PC-3 (cell line): ENCODE results near the gene SIGLEC12. TPM values are rescaled to one million over a fixed set of nuclear protein-coding genes. Genes with fewer than 3 reads are reported as not detected.

Experiments used
- ATAC-seq: fragments of 200-7000 bp; cut with Tn5 transposase; 2 replicates; pipeline ENCODE4 v1.9.1; 2020; ENCODE audit warnings: mild to moderate bottlenecking, moderate library complexity
- BruUV-seq: library from RNA; stranded (reverse); fragments of 400-500 nt; replicated peaks from 2 replicates; lab custom pipeline; 2021; lab: Mats Ljungman, UMichigan
- CTCF ChIA-PET: fragments of 300-600 bp; sonication (Branson Sonifier 250); formaldehyde crosslinking; loops from one replicate; lab custom pipeline; 2022; ENCODE audit warnings: antibody characterized with exemption; lab: Charles Lee
- POLR2A ChIA-PET: fragments of 300-600 bp; sonication (Branson Sonifier 250); formaldehyde crosslinking; loops from one replicate; lab custom pipeline; 2022; ENCODE audit warnings: antibody characterized with exemption; ENCODE audit not compliant: unreplicated experiment; lab: Charles Lee
- DNase-seq: peaks from one replicate; pipeline ENCODE4 v3.0.0-alpha.2; 2015
- H2AFZ ChIP-seq: fragments of 300-600 bp; sonication (generic); 2 replicates; pipeline ENCODE4 v1.6.0; 2016; ENCODE audit warnings: antibody characterized with exemption, low read length
- H3F3A ChIP-seq: fragments of 300-600 bp; sonication (generic); one replicate; pipeline ENCODE4 v1.6.0; 2017; ENCODE audit warnings: antibody characterized with exemption, low read length, control low read depth, mild to moderate bottlenecking; ENCODE audit not compliant: unreplicated experiment
- H3K27ac ChIP-seq: fragments of 300-600 bp; sonication (generic); 2 replicates; pipeline ENCODE4 v1.5.1; 2016; ENCODE audit warnings: mild to moderate bottlenecking, low read length
- H3K27me3 ChIP-seq: fragments of 300-600 bp; sonication (generic); 2 replicates; pipeline ENCODE4 v1.6.1; 2016; ENCODE audit warnings: low read length, mixed read lengths
- H3K36me3 ChIP-seq: fragments of 300-600 bp; sonication (generic); 2 replicates; pipeline ENCODE4 v1.6.1; 2016; ENCODE audit warnings: low read depth, mixed run types, low read length, mixed read lengths
- H3K4me1 ChIP-seq: fragments of 300-600 bp; sonication (generic); 2 replicates; pipeline ENCODE4 v1.5.1; 2016; ENCODE audit warnings: low read length; ENCODE audit not compliant: insufficient read depth
- H3K4me2 ChIP-seq: fragments of 300-600 bp; sonication (generic); 2 replicates; pipeline ENCODE4 v1.6.0; 2016; ENCODE audit warnings: low read length
- H3K4me3 ChIP-seq: fragments of 300-600 bp; sonication (generic); 2 replicates; pipeline ENCODE4 v1.5.1; 2016; ENCODE audit warnings: mild to moderate bottlenecking, low read length, mixed read lengths
- H3K79me2 ChIP-seq: fragments of 300-600 bp; sonication (generic); 2 replicates; pipeline ENCODE4 v1.6.1; 2017; ENCODE audit warnings: low read length, mixed read lengths
- H3K9ac ChIP-seq: fragments of 300-600 bp; sonication (generic); 2 replicates; pipeline ENCODE4 v1.6.0; 2016; ENCODE audit warnings: mild to moderate bottlenecking, low read length
- H3K9me2 ChIP-seq: fragments of 300-600 bp; sonication (generic); replicated peaks from 2 replicates; pipeline ENCODE4 v1.6.1; 2016; ENCODE audit warnings: mixed run types, low read length, mixed read lengths
- H3K9me3 ChIP-seq: fragments of 300-600 bp; sonication (generic); 2 replicates; pipeline ENCODE4 v1.6.1; 2016; ENCODE audit warnings: low read length, mixed read lengths
- H4K20me1 ChIP-seq: fragments of 300-600 bp; sonication (generic); 2 replicates; pipeline ENCODE4 v1.6.1; 2016; ENCODE audit warnings: low read length, mixed read lengths
- CTCF ChIP-seq: fragments of 300-600 bp; sonication (generic); conservative IDR thresholded peaks from 2 replicates; pipeline ENCODE4 v1.5.1; 2017; ENCODE audit warnings: antibody characterized with exemption, low read depth, mild to moderate bottlenecking, low read length
- EZH2 ChIP-seq: fragments of 300-600 bp; sonication (generic); IDR thresholded peaks from one replicate; pipeline ENCODE4 v1.6.1; 2017; ENCODE audit warnings: antibody characterized with exemption, mild to moderate bottlenecking, low read length; ENCODE audit not compliant: unreplicated experiment
- EZH2phosphoT487 ChIP-seq: fragments of 300-600 bp; sonication (generic); IDR thresholded peaks from 2 replicates; pipeline ENCODE4 v1.6.1; 2018; ENCODE audit warnings: mild to moderate bottlenecking, antibody characterized with exemption, low read length, borderline replicate concordance
- intact Hi-C: fragments of 100-400 bp; cut with micrococcal nuclease; formaldehyde crosslinking; loops from 2 replicates; pipeline ENCODE4 v1.9.0; 2023
- total RNA-seq: library from RNA; depleted of rRNA; stranded (reverse); fragments of >200 nt; gene quantifications from 2 replicates; pipeline ENCODE4 v1.2.3, GENCODE V29; 2014

The SIGLEC12 gene
- total RNA-seq, 1 experiment from 2014 or later, result not detected

DNA sequence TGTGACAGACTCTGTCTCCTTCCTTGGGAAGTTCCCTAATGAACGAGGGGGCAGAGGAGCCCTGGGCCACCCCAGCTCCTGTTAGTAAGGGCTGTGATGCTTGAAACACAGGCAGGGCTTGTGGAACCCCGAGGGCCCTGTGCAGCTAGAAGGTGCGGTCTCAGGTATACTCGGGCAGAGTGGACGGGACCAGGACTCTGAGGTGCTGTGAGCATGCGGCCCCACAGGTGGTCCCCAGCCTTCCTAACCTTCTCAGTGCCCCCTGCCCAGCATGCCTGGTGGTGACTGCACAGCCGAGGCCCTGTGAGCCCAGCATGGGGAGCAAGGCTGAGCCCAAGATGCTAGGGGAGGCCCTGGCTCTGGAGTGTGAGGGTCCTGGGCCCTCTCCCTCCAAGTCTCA is 39.3 kb downstream of the SIGLEC12 start:
- CTCF ChIA-PET, result no interaction called here
- H3K4me2 ChIP-seq, result no peak overlapping the region
- no peaks in the 10 kb centered on the region for H3K4me1 ChIP-seq
- H4K20me1 ChIP-seq, result no peaks in the 10 kb centered on the region
- H3K36me3 ChIP-seq, result no peaks in the 10 kb centered on the region
- TF ChIP-seq EZH2 (no peak), EZH2phosphoT487 (no peak), CTCF (no peak)
- H3K9me2 ChIP-seq, result no peaks in the 10 kb centered on the region
- H3K9ac ChIP-seq, result no peak overlapping the region
- POLR2A ChIA-PET, result no interaction called here
- no TSS peak for BruUV-seq
- no peaks in the 10 kb centered on the region for H3F3A ChIP-seq
- no peak overlapping the region for H2AFZ ChIP-seq
- no peak overlapping the region for H3K4me3 ChIP-seq
- intact Hi-C loops, result no loop called here
- H3K9me3 ChIP-seq, result no peaks in the 10 kb centered on the region
- peaks cover 71% of the 10 kb centered on the region for H3K27me3 ChIP-seq
- H3K27ac ChIP-seq, result no peak overlapping the region
- DNase-seq, result no peak
- ATAC-seq, result no peak
- H3K79me2 ChIP-seq, result no peaks in the 10 kb centered on the region

DNA sequence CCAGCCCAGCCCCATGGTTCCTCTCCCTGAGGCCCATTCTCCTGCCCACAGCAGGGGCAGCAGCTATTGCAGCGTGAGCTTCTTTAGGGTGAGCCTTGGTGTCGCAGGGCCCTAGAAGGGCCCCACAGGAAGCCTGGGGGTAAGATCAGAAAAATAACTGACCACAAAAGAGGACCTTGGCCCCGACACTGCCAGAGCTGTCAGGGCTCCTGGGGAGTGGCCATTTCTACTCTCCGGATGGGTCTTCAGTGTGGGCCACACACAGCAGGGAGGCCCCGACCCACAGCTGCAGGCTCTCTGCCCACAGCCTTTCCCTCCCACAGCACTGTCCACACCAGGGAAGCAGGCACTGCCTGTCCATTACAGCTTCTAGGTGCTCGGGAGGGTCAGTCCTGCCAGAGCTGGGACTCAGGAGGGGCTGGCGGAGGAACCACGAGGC is 39.9 kb downstream of the SIGLEC12 start:
- ChIA-PET CTCF (no interaction called here), POLR2A (no interaction called here)
- Histone ChIP-seq H3K9me3 (no peaks in the 10 kb centered on the region), H2AFZ (no peak overlapping the region), H3K4me2 (no peak overlapping the region), H3F3A (no peaks in the 10 kb centered on the region), H3K9ac (no peak overlapping the region), H3K9me2 (no peaks in the 10 kb centered on the region), H3K36me3 (no peaks in the 10 kb centered on the region), H3K4me3 (no peak overlapping the region), H3K4me1 (no peaks in the 10 kb centered on the region), H4K20me1 (no peaks in the 10 kb centered on the region), H3K27me3 (peaks cover 67% of the 10 kb centered on the region), H3K79me2 (no peaks in the 10 kb centered on the region), H3K27ac (no peak overlapping the region)
- ATAC-seq (no peak), DNase-seq (no peak)
- BruUV-seq, result no TSS peak
- TF ChIP-seq EZH2phosphoT487 (no peak), EZH2 (no peak), CTCF (no peak)
- intact Hi-C loops, result no loop called here

DNA sequence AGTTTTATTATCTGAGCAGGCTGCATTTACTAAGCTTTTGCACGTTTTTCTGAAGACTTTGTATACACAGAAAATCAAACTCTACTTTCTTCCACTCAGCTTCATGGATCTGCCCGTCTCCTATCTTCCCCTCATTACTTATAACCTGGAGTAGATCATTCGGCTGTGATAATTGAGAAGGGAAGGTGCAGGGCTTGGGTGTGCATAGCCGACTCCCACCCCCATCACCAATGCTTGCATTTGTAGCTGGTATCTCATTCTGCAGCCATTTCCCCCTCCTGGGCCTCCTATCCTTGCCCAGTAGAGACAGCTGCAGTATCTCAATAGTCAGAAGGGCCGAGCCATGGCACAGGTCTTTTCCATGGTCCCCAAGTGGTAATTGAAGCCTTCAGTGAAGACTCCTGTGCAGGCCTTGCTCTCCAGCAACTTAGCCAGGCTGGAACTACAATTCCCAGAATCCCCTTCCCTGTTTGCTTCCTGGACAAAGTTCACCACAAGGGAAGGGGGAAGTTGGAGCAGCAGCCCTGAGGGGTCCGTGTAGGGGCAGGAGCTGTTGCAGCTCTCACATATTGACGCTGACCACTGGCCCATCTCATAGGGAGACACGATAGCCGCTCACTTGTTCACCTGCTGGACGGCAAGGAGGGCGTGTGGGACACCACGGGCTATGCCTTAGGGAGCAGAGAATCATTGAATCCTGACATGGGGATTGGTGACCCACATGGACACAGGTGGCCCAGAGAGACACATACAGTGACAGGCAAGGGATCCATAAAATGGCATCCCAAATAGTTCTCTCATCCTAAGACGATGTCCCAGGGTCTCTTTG is 41.2 kb downstream of the SIGLEC12 start:
- peaks cover 61% of the 10 kb centered on the region for H3K27me3 ChIP-seq

More for the DNA sequence above, 41.2 kb downstream of the SIGLEC12 start:
- H3K4me3 ChIP-seq, result no peak overlapping the region
- no peak for TF ChIP-seq CTCF
- DNase-seq (peak; percentile 20), ATAC-seq (no peak)
- no peaks in the 10 kb centered on the region for H3K9me2 ChIP-seq
- H2AFZ ChIP-seq, result no peak overlapping the region
- H4K20me1 ChIP-seq, result no peaks in the 10 kb centered on the region
- H3K4me1 ChIP-seq, result no peaks in the 10 kb centered on the region
- intact Hi-C loops, result no loop called here
- POLR2A ChIA-PET, result no interaction called here
- no peaks in the 10 kb centered on the region for H3F3A ChIP-seq
- no peaks in the 10 kb centered on the region for H3K36me3 ChIP-seq
- no TSS peak for BruUV-seq
- H3K9ac ChIP-seq, result no peak overlapping the region
- no peaks in the 10 kb centered on the region for H3K9me3 ChIP-seq
- H3K27ac ChIP-seq, result no peak overlapping the region
- CTCF ChIA-PET, result no interaction called here
- H3K79me2 ChIP-seq, result no peaks in the 10 kb centered on the region
- H3K4me2 ChIP-seq, result no peak overlapping the region
